HUES48 (cell line): Measurements from ENCODE around the gene RASA4.
"Not testable (repeated sequence)": the region's sequence is repeated elsewhere in the genome, so short reads cannot be mapped to it uniquely, and the experiment has no call there.

Experiments
- H3K27ac ChIP-seq: one replicate; pipeline ENCODE4 v1.7.0; 2013; ENCODE audit warnings: low read depth, low read length, inconsistent platforms
- H3K27me3 ChIP-seq: 2 replicates; pipeline ENCODE4 v1.6.1; 2013; ENCODE audit warnings: mild to moderate bottlenecking, low read length; ENCODE audit not compliant: control insufficient read depth, insufficient read depth
- H3K36me3 ChIP-seq: 2 replicates; pipeline ENCODE4 v1.6.1; 2013; ENCODE audit warnings: low read length; ENCODE audit not compliant: control insufficient read depth, insufficient read depth
- H3K4me1 ChIP-seq: 2 replicates; pipeline ENCODE4 v1.6.1; 2013; ENCODE audit warnings: mild to moderate bottlenecking, low read length; ENCODE audit not compliant: control insufficient read depth, insufficient read depth
- H3K4me3 ChIP-seq: 2 replicates; pipeline ENCODE4 v1.5.1; 2013; ENCODE audit warnings: mild to moderate bottlenecking, low read depth, low read length
- H3K9ac ChIP-seq: 2 replicates; pipeline ENCODE4 v1.6.1; 2013; ENCODE audit warnings: mild to moderate bottlenecking, low read depth, low read length, moderate library complexity
- H3K9me3 ChIP-seq: 2 replicates; pipeline ENCODE4 v1.6.1; 2013; ENCODE audit warnings: low read length; ENCODE audit not compliant: control insufficient read depth, insufficient read depth

The RASA4 gene

DNA sequence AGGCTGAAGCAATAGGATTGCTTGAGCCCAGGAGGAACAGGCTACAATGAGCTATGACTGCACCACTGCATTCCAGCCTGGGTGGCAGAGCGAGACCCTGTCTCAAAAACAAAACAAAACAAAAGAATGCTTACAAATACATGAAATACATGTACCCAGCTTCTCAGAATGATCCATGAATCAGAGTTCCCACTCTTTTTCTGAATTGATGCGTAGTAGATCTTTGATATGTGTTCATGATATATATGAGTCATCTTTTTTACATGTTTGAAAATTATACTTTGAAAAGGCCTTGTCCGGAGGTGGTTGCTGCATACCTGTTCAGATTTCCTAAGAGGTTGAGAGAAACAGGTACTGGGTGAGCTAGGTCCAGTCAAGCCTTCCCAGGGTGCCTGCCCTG is 40.2 kb downstream of the RASA4 start:
- H3K9me3 ChIP-seq, H3K9ac ChIP-seq, H3K4me1 ChIP-seq, H3K27ac ChIP-seq, H3K27me3 ChIP-seq, H3K36me3 ChIP-seq, H3K4me3 ChIP-seq: not testable (repeated sequence)

DNA sequence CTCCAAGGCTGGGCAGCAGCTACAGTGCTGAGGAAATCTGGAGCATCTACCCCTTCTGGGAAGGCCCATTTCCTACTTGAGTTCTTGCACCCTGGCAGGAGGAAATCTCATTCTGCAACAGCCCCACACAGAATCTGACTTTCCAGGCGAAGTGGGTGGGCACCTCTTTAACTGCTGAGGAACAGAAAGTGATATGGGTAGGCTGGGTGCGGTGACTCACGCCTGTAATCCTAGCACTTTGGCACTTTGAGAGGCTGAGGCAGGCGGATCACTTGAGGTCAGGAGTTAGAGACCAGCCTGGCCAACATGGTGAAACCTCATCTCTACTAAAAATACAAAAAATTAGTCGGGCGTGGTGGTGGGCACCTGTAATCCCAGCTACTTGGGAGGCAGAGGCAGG is 41.9 kb downstream of the RASA4 start:
- not testable (repeated sequence) for H3K9ac ChIP-seq, H3K36me3 ChIP-seq, H3K27me3 ChIP-seq, H3K27ac ChIP-seq, H3K4me3 ChIP-seq, H3K9me3 ChIP-seq, H3K4me1 ChIP-seq

DNA sequence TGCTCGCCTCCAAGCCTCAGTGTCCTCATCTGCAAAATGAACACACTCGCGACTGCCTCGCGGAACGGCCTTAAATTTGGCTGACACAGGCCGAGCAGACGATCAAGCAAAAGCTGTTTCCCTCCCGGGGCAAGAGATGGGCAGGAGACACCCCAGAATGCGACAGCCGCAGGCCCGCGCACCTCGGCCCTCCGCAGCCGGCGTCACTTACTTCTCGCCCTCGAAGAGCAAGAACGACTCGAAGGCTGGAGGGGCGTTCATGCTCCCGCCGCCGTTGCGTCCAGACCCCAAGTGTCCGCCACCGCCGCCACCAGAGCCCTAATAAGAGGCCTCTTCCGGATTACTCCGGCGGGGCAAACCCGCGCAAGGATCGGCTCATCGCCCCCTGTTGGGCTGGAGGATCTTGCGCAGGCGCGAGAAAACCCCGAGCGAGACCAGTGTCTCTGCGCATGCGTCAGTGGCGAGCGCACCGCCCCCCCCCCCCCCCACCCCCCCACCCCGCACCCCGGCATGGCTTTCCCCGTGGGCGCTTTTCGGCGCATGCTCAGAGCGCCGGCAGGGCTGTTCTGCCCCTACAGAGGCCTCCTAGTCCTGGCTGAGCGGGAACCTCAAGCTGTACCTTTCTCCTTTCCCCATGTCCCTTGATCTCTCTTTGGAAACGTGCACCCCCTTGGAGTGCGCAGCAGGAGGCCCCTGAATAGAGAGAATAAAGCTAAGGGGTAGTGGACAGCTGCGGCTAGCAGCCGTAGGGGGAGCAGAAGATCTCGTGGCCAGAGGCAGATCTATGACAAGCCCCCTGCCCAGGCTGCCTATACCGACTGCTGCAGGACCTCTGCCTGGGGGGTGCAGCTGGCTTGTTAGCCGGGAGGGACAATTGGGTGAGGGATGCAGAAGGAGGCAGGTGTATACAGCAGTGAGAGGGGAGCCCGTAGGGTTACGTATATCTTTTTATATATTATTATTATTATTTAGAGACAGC is 44.0 kb downstream of the RASA4 start, which contains the start of gene POLR2J3:
Gene POLR2J3, minus strand, starts transcription at position 323 of the 979 bp plus-strand sequence. Its CDS starts 62 bp downstream, at position 261.
- H3K9me3 ChIP-seq, H3K36me3 ChIP-seq, H3K27ac ChIP-seq, H3K27me3 ChIP-seq, H3K4me1 ChIP-seq, H3K9ac ChIP-seq: not testable (repeated sequence)
- H3K4me3 ChIP-seq = peak within 1 kb of the TSS; percentile 66

DNA sequence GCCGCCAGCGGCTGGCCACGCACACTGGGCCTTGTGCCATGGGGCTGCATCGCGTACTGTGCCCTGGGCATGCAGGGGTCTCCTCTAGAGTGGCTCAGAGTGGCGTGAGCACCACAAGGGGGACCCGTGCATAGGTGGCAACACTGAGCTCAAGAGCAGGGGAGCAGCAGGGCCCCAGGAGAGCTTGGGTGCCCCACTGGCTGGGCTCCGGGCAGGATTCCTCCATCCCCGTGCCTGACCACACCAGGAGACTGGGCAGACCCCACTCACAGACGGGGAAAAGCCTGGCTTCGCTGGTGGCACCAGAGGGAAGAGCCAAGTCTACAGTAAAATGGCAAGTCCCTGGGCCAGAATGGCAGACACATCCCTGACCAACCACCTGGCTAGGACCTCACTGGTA is 47.9 kb downstream of the RASA4 start:
- H3K27ac ChIP-seq, H3K9me3 ChIP-seq, H3K4me3 ChIP-seq, H3K4me1 ChIP-seq, H3K27me3 ChIP-seq, H3K36me3 ChIP-seq, H3K9ac ChIP-seq: not testable (repeated sequence)

DNA sequence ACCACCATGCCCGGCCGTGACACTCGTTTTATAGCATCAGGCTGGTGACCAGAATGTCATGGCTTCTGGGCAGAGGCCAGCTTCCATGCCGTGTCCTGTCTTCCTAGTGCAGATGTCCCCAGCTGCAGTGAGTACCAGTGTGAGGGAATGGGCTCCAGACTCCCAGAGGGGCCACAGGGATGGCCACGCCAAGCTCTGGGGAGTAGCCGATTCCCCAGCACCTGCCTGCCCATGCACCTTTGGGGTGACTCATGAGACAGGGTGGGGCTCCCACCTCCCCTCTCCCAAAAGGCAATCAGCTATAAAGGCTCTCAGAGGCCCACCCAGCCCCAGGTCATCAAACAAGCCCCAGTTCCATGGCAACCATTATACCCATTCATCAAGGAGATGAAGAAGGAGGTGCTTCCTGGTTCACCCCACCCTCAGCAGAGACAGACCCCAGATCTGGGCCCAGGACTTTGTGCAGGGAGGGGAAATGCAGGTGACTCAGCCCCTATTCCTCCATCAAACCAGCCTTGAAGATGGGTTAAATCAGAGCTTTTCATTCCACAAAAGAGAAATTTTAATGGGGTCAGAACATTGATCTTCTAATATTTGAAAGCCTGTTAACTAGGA is 65.6 kb downstream of the RASA4 start, which contains the start of gene SPDYE2:
Gene SPDYE2, plus strand, starts transcription at position 419 of the 615 bp plus-strand sequence. CDS start 2,030 bp downstream, outside the sequence.
- H3K4me3 ChIP-seq, H3K36me3 ChIP-seq, H3K27me3 ChIP-seq, H3K9me3 ChIP-seq, H3K27ac ChIP-seq, H3K9ac ChIP-seq, H3K4me1 ChIP-seq: not testable (repeated sequence)

DNA sequence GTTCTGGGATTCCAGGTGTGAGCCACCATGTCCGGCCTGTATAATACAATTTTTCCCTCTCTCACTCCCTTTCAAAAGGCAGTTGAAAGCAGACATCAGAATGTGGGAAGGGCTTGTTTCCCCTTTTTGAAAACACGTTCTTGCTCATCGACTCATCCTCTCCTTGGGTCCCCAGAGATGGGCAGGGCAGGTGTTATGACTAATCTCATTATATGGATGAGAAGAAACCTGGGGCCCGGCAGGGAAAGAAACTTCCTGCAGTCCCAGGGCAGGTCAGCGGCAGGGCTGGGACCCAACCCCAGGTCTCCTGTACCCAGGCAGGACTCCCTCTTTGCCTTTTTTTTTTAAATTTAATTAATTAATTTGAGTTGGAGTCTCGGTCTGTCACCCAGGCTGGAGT is 70.2 kb downstream of the RASA4 start:
- H3K9me3 ChIP-seq, H3K27me3 ChIP-seq, H3K4me1 ChIP-seq, H3K4me3 ChIP-seq, H3K27ac ChIP-seq, H3K9ac ChIP-seq, H3K36me3 ChIP-seq: not testable (repeated sequence)

DNA sequence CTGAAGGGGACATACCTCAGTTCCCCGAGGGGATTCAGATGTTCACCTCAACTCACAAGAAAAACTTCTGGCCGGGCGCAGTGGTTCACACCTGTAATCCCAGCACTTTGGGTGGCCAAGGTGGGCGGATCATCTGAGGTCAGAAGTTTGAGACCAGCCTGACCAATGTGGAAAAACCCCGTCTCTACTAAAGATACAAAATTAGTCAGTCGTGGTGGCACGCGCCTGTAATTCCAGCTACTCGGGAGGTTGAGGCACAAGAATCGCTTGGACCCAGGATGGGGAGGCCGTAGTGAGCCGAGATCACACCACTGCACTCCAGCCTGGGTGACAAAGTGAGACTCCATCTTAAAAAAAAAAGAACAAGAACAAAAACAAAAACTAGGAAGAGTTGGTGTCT is 71.3 kb downstream of the RASA4 start:
- not testable (repeated sequence) for H3K4me3 ChIP-seq, H3K9me3 ChIP-seq, H3K36me3 ChIP-seq, H3K4me1 ChIP-seq, H3K27ac ChIP-seq, H3K9ac ChIP-seq, H3K27me3 ChIP-seq

DNA sequence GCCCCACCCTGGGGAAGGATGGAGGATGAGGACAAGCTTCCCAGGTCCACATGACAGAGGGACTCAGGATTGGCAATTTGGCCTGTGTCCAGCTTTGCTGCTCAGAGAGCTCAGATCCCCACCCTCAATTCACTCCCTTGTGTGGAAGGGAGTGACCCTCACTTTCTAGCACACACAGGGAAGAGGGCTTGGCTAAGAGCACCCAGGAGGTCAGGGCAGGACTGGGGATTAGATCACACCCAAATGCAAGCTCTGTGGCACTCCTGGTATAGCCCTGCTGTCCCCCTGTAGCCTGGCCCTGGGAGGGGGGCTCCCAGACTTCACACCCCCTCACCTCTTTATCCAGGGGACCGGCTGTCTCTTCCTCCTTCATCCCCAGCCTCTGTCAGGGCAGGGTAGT is 72.2 kb downstream of the RASA4 start:
- H3K4me1 ChIP-seq, H3K27ac ChIP-seq, H3K9me3 ChIP-seq: not testable (repeated sequence)

DNA sequence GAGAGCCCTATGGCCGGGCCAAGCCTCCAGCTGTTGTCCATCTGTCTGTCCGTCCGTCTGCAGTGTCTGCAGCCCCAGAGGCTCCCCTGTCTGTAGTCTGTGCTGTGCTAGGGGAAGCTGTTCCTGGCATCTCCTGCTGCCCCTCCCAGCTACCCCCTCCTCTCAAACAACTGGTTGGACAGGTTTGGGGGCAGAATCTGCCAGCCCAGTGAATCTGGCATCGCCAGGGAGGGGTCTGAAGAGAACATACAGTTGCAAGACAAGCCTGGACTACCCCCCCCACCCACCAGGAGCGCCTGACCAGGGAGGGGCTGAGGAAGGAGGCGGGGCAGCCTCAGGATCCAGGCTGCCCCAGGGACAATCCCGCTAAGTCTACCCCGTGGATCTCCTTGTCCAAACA is 73.0 kb downstream of the RASA4 start, which contains the start of gene UPK3BL2:
Gene UPK3BL2, minus strand, starts transcription at position 101 of the 400 bp plus-strand sequence. Its CDS starts 60 bp downstream, at position 41.
- not testable (repeated sequence) for H3K9ac ChIP-seq, H3K4me1 ChIP-seq, H3K36me3 ChIP-seq, H3K27ac ChIP-seq, H3K4me3 ChIP-seq, H3K27me3 ChIP-seq, H3K9me3 ChIP-seq

More for the DNA sequence above, 72.2 kb downstream of the RASA4 start:
- not testable (repeated sequence) for H3K36me3 ChIP-seq, H3K4me3 ChIP-seq, H3K9ac ChIP-seq, H3K27me3 ChIP-seq

DNA sequence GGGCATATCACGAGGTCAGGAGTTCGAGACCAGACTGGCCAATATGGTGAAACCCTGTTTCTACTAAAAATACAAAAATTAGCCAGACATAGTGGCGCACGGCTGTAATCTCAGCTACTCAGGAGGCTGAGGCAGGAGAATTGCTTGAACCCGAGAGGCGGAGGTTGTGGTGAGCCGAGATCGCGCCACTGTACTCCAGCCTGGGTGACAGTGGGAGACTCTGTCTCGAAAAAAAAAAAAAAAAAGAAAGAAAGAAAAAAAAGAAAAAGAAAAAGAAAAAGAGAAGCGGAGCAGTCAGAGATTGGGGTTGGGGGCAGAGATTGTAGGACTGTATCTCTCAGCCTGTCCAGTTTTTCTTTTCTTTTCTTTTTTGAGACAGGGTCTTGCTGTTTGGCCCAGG is 73.8 kb downstream of the RASA4 start:
- not testable (repeated sequence) for H3K4me1 ChIP-seq, H3K4me3 ChIP-seq, H3K27me3 ChIP-seq, H3K9me3 ChIP-seq, H3K36me3 ChIP-seq, H3K9ac ChIP-seq, H3K27ac ChIP-seq

DNA sequence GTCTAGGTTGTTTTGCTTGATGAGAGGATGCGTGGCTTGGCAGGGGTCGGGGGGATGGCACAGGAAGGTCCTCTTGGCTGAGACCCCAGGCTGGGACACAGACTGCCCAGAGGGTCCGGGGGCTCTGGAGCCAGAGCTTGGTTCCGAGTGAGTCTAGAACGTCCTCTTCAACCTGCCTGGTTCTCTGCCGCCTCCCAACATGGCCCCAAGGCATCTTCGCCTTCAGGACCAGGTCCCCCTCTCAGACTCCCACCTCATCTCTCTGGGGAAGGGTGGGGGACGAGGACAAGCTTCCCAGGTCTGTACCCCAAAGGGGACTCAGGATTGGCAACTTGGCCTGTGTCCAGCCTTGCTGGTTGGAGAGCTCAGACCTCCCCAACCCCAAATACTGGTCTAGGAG is 74.5 kb downstream of the RASA4 start:
- H3K9ac ChIP-seq, H3K9me3 ChIP-seq, H3K4me3 ChIP-seq, H3K4me1 ChIP-seq, H3K27me3 ChIP-seq, H3K27ac ChIP-seq, H3K36me3 ChIP-seq: not testable (repeated sequence)
